Epithelial cell of proximal tubule (primary cell): ENCODE data around the gene DDOST. TPM values are rescaled to one million over a fixed set of nuclear protein-coding genes. Genes with fewer than 3 reads are reported as not detected.

Experiments used
- DNase-seq: peaks from one replicate; pipeline ENCODE4 v3.0.0-alpha.2; 2011; ENCODE audit warnings: low read depth
- H3K4me3 ChIP-seq: 2 replicates; pipeline ENCODE4 v1.5.1; 2011; ENCODE audit warnings: low read depth, mild to moderate bottlenecking, low read length
- CTCF ChIP-seq: conservative IDR thresholded peaks from 2 replicates; pipeline ENCODE4 v1.5.1; 2012; ENCODE audit warnings: low read depth, mild to moderate bottlenecking, low read length
- total RNA-seq: library from RNA; depleted of rRNA; stranded (reverse); fragments of >200 nt; gene quantifications from 2 replicates; pipeline ENCODE4 v1.2.3, GENCODE V29; 2015

The DDOST gene
- 191 and 331 TPM in 2 replicates for total RNA-seq

- TF ChIP-seq CTCF: peak; percentile 44
- DNase-seq: peak; percentile 82
- H3K4me3 ChIP-seq: peak within 1 kb of the TSS; percentile 99
Measured at GRCh38 chr1:20661207-20662109, at the start of gene DDOST. TSS of gene DDOST (minus strand) at chr1:20661369. CDS start at chr1:20661350, 19 bp downstream.

- no peak for DNase-seq
- TF ChIP-seq CTCF: no peak
Measured at GRCh38 chr1:20710469-20711284, 49.5 kb upstream of the DDOST start.

GRCh38 chr1:20709868-20710267 is 48.7 kb upstream of the DDOST start:
- no peak for TF ChIP-seq CTCF
- no peak for DNase-seq
- H3K4me3 ChIP-seq: no peak overlapping the region

More at GRCh38 chr1:20710469-20711284, 49.5 kb upstream of the DDOST start:
- no peak overlapping the region for H3K4me3 ChIP-seq

DNA sequence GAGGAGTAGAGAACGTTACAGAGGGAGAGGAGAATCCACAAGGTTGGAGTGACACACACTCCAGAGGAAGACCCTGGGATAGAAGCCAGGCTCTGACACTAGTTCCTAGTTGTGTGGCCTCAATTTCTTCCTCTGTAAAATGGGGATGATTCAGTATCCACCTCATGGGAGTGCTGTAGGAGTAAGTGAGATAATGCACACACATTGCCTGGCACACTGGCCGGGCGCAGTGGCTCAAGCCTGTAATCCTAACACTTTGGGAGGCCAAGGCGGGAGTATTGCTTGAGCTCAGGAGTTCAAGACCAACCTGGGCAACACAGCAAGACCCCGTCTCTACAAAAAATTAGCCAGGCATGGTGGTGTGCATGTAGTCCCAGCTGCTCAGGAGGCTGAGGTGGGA is 47.7 kb upstream of the DDOST start:
- no peak for DNase-seq
- no peak overlapping the region for H3K4me3 ChIP-seq
- no peak for TF ChIP-seq CTCF

DNA sequence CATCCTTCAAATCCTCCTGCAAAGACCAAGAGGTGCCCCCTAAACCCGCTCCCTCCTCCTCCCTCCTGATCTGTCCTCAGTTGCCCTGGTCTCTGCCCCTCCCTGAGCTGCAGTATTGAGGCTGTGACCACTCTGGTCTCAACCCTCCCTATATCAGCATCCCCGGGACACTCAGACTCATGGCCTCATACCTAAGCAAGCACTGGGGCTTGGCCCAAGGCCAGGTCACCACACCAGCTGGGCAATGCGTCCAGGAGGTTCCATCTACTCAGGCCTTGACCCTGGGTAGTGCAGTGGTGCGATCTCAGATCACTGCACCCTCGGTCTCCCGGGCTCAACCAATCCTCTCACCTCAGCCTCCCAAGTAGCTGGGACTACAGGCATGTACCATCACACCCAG is 46.9 kb upstream of the DDOST start:
- TF ChIP-seq CTCF: no peak
- no peak overlapping the region for H3K4me3 ChIP-seq
- DNase-seq: no peak

DNA sequence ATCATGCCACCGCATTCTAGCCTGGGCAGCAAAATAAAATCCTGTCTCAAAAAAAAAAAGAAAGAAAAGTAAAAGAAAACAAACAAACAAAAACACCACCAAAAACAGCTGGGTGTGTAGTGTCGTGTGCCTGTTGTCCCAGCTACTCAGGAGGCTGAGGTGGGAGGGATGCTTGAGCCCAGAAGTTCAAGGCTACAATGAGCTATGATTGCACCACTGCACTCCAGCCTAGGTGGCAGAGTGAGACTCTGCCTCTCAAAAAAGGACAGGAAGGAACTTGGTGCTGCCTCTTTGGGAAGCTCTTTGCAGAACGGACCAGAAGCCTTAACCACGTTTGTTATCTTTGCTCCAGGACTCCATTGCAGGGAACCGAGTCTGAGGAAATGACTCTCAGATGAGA is 45.7 kb upstream of the DDOST start:
- H3K4me3 ChIP-seq: no peak overlapping the region
- DNase-seq: no peak
- no peak for TF ChIP-seq CTCF
